H1 (cell line): ENCODE measurements around the gene PRSS16. TPM values are rescaled to one million over a fixed set of nuclear protein-coding genes. Genes with fewer than 3 reads are reported as not detected.
A peak's percentile ranks its signal among the peaks of the same experiment; 100 is the strongest.

Experiments used
- ASH2L ChIP-seq: fragments of 200-600, 300-600 bp; sonication (generic); IDR thresholded peaks from one replicate; pipeline ENCODE4 v1.7.1; 2017; ENCODE audit warnings: low read length
- ATF3 ChIP-seq: IDR thresholded peaks from 2 replicates; pipeline ENCODE4 v1.6.1; 2011; ENCODE audit warnings: low read depth, mild to moderate bottlenecking, low read length; ENCODE audit not compliant: insufficient read depth
- BCL11A ChIP-seq, 2 experiments: IDR thresholded peaks; one replicate each; pipeline ENCODE4 v1.6.1; 2011; ENCODE audit warnings: low read depth in 2 of 2, low read length in 2 of 2, mild to moderate bottlenecking in 2 of 2
- CBX5 ChIP-seq: fragments of 300-800, 300-1000 bp; sonication (generic); IDR thresholded peaks from 2 replicates; pipeline ENCODE4 v1.7.1; 2016; ENCODE audit warnings: antibody characterized with exemption, low read length, low read depth
- CHD2 ChIP-seq: IDR thresholded peaks from 2 replicates; pipeline ENCODE4 v1.6.1; 2012; ENCODE audit warnings: low read length, improper control_type of control experiment
- CTCF ChIP-seq, 3 experiments: IDR thresholded peaks; 1 replicate in 2 of 3; 2 replicates in 1 of 3; pipeline versions ENCODE4 v1.5.1 to v1.6.1; 2011; ENCODE audit warnings: low read length in 3 of 3, mild to moderate bottlenecking in 3 of 3, inconsistent platforms in 2 of 3, low read depth in 1 of 3, moderate library complexity in 1 of 3; ENCODE audit not compliant: insufficient read depth in 1 of 3; ENCODE audit errors: control extremely low read depth in 1 of 3
- FOSL1 ChIP-seq: IDR thresholded peaks from 2 replicates; pipeline ENCODE4 v1.6.1; 2011; ENCODE audit warnings: mild to moderate bottlenecking, low read depth, low read length, moderate library complexity; ENCODE audit not compliant: insufficient read depth
- GABPA ChIP-seq: IDR thresholded peaks from 2 replicates; pipeline ENCODE4 v1.6.1; 2011; ENCODE audit warnings: mild to moderate bottlenecking, low read length, moderate library complexity, borderline replicate concordance; ENCODE audit not compliant: insufficient read depth
- GTF2F1 ChIP-seq: IDR thresholded peaks from 2 replicates; pipeline ENCODE4 v1.6.1; 2012; ENCODE audit warnings: low read depth, low read length, improper control_type of control experiment, borderline replicate concordance
- HDAC6 ChIP-seq: IDR thresholded peaks from one replicate; pipeline ENCODE4 v1.7.1; 2012; ENCODE audit warnings: low read depth, mild to moderate bottlenecking, inconsistent platforms, low read length, moderate library complexity
- KDM4A ChIP-seq: IDR thresholded peaks from one replicate; pipeline ENCODE4 v1.7.1; 2012; ENCODE audit warnings: low read depth, mild to moderate bottlenecking, moderate library complexity, low read length, inconsistent platforms; ENCODE audit not compliant: severe bottlenecking
- MAFK ChIP-seq: IDR thresholded peaks from 2 replicates; pipeline ENCODE4 v1.6.1; 2012; ENCODE audit warnings: low read depth, mild to moderate bottlenecking, improper control_type of control experiment, low read length
- PHF8 ChIP-seq: fragments of 200-600 bp; sonication (generic); conservative IDR thresholded peaks from 2 replicates; pipeline ENCODE4 v1.7.1; 2012; ENCODE audit warnings: low read depth, mild to moderate bottlenecking, inconsistent platforms, low read length, moderate library complexity
- RFX5 ChIP-seq: IDR thresholded peaks from 2 replicates; pipeline ENCODE4 v1.6.1; 2011; ENCODE audit warnings: low read depth, low read length, improper control_type of control experiment, borderline replicate concordance
- RNF2 ChIP-seq: fragments of 200-900, 300-1000 bp; sonication (generic); IDR thresholded peaks from 2 replicates; pipeline ENCODE4 v1.7.1; 2016; ENCODE audit warnings: borderline replicate concordance, low read depth, mild to moderate bottlenecking, antibody characterized with exemption, low read length; ENCODE audit not compliant: poor library complexity, severe bottlenecking; ENCODE audit errors: missing control alignments
- RXRA ChIP-seq: IDR thresholded peaks from 2 replicates; pipeline ENCODE4 v1.6.1; 2011; ENCODE audit warnings: low read depth, mild to moderate bottlenecking, low read length, moderate library complexity; ENCODE audit not compliant: insufficient read depth
- SIX5 ChIP-seq: IDR thresholded peaks from 2 replicates; pipeline ENCODE4 v1.6.1; 2011; ENCODE audit warnings: mild to moderate bottlenecking, low read depth, low read length
- SP2 ChIP-seq: IDR thresholded peaks from 2 replicates; pipeline ENCODE4 v1.6.1; 2012; ENCODE audit warnings: mild to moderate bottlenecking, low read length, inconsistent platforms
- TAF7 ChIP-seq: optimal IDR thresholded peaks from 2 replicates; pipeline ENCODE3; 2011; ENCODE audit warnings: low read depth, mild to moderate bottlenecking, inconsistent platforms, low read length, moderate library complexity, borderline replicate concordance
- TBP ChIP-seq: IDR thresholded peaks from 2 replicates; pipeline ENCODE4 v1.6.1; 2011; ENCODE audit warnings: low read depth, low read length, improper control_type of control experiment
- TEAD4 ChIP-seq: IDR thresholded peaks from 2 replicates; pipeline ENCODE4 v1.6.1; 2012; ENCODE audit warnings: low read depth, low read length, inconsistent platforms, mixed read lengths
- polyA plus RNA-seq, 7 experiments: library from polyadenylated mRNA; depleted of rRNA in 3 of 7; stranded (reverse) in 5 of 7; unstranded in 2 of 7; fragments of >200 nt in 5 of 7; fragments of 200-250 nt in 2 of 7; gene quantifications; 1 replicate in 5 of 7; 2 replicates in 1 of 7; 4 replicates in 1 of 7; pipeline versions ENCODE4 v1.2.1 to v1.2.3, GENCODE V29; 2011 to 2013; ENCODE audit warnings: missing spikeins in 2 of 7, mixed read lengths in 2 of 7
- total RNA-seq: library from RNA; stranded (reverse); fragmentation: NEBNext Ultra II Directional; extraction: Animal tissue kit (Norgen Biotek cat#: 25700); gene quantifications from 2 replicates; pipeline ENCODE4 v1.2.1, GENCODE V29; 2021
- TF ChIP-seq, protein P1 (sequence below): IDR thresholded peaks from 2 replicates; pipeline ENCODE4 v1.6.1; 2012; ENCODE audit warnings: inconsistent platforms

Gene PRSS16
- total and polyA plus RNA-seq, 2 of the 8 experiments (the other 6 are each of a cell fraction or from before 2014, with no cell fraction given), result 20.2 to 38.9 TPM

- TF ChIP-seq KDM4A (no peak), BCL11A (IDR thresholded peaks at IDR 0.05; ENCODE audit: low read depth in 2 of 2, low read length in 2 of 2) (no peak), SIX5 (no peak), TBP (peak; percentile 99), CBX5 (no peak), MAFK (peak; percentile 48; the same call in 1 of the 2 replicates), GTF2F1 (no peak), FOSL1 (no peak), CHD2 (no peak), RFX5 (no peak), CTCF (IDR thresholded peaks at IDR 0.05; ENCODE audit: control extremely low read depth in 1 of 3, insufficient read depth in 1 of 3, low read depth in 1 of 3, low read length in 3 of 3) (no peak), TAF7 (no peak), PHF8 (no peak), ATF3 (no peak), ASH2L (no peak), RNF2 (no peak), GABPA (no peak), RXRA (no peak), HDAC6 (no peak), TEAD4 (peak; percentile 53; the same call in 1 of the 2 replicates), SP2 (no peak)
- TF ChIP-seq, protein P1, sequence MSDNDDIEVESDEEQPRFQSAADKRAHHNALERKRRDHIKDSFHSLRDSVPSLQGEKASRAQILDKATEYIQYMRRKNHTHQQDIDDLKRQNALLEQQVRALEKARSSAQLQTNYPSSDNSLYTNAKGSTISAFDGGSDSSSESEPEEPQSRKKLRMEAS, result no peak
Observed at GRCh38 chr6:27213544-27214125, 33.9 kb upstream of the PRSS16 start (continued).
